GM19238 (cell line): ENCODE measurements around the gene TIMELESS.
"Not testable (repeated sequence)": the region's sequence is repeated elsewhere in the genome, so short reads cannot be mapped to it uniquely, and the experiment has no call there.

Experiments
- DNase-seq: peaks from one replicate; pipeline ENCODE4 v3.0.0; 2011; ENCODE audit warnings: low spot score; ENCODE audit not compliant: insufficient read length

Gene TIMELESS

DNA sequence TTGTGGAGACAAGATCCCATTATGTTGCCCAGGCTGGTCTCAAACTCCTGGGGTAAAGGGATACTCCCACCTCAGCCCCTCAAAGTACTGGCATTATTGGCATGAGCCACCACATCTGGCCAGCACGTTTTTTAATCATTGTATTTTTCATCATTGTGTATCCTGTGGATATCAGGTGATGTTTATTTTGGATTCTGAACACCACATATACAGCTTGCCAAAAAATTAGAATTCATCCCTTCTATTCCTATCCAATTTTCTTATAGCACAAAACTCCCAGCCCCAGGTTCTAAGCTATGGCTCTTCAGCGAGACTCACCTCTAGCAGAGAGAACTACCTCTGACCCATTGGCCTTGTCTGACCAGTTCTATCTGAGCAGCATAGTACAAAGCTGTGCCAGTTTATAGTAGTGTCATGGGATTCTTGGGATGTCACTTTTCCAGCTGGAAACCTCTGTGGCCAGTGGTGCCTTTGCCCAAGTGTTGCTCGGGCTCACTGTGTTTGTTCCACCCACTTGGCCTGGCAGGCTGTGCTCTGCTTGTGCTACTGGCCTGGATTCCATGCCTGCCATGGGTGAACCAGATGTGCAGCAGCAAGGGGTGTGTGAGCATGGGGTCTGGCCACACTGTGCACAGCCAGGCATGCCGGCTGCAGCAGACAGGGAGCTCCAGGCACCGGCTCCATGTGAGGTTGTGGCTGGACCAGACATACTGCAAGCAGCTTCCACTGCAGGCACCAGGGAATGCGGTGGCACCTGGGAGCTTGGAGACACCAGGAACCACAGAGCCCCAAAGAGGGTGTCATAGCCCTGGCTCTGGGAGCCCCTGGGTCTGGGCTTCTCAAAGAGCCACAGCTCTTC, 37.2 kb downstream of the TIMELESS start:
- DNase-seq: no peak

DNA sequence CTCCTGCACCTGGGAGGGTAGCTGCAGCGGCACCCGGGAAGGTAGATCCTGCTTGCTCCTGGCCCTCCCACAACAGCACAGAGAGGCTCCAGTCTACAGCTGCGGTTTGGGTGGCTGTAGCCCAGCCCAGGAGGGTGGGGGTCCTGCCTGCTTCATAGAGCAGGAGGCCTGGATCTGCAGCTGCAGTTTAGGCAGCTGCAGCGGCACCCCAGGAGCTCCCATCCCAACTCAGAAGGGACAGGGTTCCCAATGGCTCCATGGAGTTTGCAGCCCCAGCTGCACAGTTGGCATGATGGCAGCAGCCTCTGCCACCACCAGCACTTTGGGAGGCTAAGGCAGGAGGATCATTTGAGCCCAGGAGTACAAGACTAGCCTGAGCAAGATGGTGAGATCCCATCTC, 38.5 kb downstream of the TIMELESS start:
- no peak for DNase-seq

DNA sequence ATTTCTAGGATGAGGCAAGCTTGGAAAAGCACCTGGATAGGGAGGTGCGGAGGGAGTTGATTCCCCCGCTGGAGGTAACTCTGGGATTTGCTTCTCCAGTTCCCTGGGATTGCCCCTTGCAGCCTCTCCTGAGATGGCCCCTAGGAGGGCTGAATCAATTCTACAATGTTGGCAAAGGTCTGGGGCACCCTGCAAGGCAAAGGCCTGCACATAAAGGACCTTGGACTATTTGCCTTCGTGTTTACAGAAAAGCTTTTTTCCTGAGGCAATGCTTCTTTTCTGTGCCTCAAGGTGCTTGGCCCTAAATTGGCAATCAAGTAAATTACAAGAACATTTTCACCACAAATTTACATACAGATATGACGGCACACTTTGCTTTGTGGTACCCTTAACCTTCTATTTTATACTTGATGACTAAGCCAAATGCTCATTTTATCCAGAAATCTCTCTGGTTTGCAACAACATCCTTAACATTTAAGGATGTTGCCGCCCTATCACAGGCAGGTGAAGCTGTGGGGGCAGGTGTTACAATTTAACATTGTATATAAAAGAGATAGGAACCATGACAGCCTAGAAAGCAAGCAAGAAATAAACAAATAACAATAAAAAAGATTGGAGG, 40.3 kb downstream of the TIMELESS start:
- DNase-seq: no peak

GRCh38 chr12:56404227-56404626, 45.0 kb downstream of the TIMELESS start:
- DNase-seq: not testable (repeated sequence)

GRCh38 chr12:56401612-56402011, 47.6 kb downstream of the TIMELESS start:
- not testable (repeated sequence) for DNase-seq

DNA sequence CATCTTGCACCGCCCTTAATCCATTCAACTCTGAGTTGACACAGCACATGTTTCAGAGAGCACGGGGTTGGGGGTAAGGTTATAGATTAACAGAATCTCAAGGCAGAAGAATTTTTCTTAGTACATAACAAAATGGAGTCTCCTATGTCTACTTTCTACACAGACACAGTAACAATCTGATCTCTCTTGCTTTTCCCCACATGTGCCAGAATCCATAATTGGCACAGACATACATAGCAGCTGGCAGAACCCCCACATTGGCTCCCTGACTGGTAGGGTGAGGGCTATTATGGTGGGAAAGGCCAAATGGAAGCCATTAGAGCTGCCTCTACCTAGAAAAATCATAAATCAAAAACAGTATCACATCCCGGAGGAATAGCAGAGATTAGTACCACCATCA, 48.1 kb downstream of the TIMELESS start:
- not testable (repeated sequence) for DNase-seq

DNA sequence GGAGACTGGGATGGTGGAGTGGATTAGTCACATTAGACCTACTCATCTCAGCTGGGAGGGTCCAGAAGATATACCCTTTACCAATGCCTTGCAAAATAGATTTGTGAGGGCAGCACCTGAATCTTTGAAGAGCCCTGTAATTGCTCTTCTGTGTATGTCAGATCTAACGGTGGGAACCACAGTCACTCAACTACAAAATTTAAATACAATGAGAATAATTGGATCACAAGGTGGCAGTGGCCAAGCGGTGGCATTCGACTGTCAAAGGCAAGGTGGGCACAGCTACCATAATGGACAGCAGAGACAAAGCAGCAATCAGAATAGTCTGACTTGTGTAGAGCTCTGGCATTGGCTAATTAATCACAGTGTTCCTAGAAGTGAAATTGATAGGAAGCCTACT, 49.8 kb downstream of the TIMELESS start:
- DNase-seq: not testable (repeated sequence)

- DNase-seq: no peak
Measured at GRCh38 chr12:56398324-56398723, 50.9 kb downstream of the TIMELESS start.

DNA sequence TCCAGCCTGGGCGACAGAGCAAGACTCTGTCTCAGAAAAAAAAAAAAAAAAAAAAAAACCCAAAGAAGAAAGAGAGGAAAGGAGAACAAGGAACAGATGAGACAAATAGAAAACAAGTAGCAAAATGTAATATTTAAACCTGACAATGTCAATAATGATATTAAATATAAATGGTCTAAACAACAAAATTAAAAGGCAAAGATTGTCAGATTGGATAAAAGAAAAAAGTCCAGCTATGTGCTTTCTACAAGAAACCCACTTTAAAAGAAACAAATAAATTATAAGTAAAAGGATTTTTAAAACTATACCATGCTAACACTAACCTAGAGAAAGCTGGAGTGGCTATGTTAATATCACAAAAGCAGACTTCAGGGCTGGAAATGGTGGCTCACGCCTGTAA, 56.9 kb downstream of the TIMELESS start:
- no peak for DNase-seq

DNA sequence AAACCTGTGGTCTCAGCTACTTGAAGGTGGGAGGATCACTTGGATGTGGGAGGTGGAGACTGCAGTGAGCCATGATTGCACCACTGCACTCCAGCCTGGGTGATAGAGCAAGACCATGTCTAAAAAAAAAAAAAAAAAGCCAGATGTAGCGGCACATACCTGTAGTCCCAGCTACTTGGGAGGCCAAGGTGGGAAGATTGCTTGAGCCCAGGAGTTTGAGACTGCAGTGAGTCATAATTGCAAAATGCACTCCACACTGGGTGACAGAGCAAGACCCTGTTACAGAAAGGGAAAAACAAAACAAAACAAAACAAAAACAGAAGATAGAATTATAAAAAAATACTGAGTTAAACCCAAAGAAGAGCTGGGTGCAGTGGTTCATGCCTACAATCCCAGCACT, 57.5 kb downstream of the TIMELESS start:
- no peak for DNase-seq

- no peak for DNase-seq
Measured at GRCh38 chr12:56389412-56389811, 59.8 kb downstream of the TIMELESS start.

DNA sequence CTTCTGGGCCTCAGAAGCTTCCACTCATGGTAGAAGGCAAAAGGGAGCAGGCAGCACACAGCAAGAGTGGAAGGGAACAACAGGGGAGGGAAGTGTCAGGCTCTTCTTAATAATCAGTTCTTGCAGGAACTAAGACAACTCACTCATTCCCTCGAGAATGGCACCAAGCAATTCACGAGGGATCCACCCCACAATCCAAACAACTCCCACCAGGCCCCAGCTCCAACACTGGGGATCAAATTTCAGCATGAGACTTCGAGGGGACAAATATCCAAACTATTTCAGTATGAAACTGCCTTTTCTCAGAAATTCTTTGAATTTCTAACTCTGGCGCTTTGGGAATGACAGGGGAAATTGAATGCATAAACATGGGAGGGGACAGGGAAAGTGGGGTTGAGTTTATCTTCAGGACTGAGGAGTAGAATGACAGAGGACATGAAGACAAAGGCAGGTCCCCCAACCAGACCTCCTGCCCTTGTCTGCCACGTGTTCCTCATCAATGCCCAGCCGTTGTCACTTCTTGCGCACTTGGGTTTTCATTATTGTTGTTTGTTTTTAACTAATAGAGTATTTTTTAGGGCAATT, 62.0 kb downstream of the TIMELESS start:
- DNase-seq: no peak

- no peak for DNase-seq
Measured at GRCh38 chr12:56385873-56386272, 63.4 kb downstream of the TIMELESS start.

DNA sequence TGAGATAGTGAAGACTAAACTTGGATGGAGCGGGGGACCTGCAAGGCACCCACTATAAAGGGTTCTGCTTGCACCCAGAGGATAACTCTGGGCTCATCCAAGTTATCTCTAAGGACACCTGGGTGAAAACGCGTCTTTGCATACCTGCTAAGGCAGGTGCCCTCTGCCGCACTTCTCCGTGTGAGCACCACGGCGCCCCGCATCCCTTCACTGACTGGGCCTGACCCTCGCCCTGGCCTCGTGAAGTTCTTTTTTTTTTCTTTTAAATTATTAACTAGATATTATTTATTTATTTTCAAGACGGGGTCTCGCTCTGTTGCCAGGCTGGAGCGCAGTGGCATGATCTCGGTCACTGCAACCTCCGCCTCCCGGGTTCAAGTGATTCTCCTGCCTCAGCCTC, 66.6 kb downstream of the TIMELESS start:
- DNase-seq: no peak

DNA sequence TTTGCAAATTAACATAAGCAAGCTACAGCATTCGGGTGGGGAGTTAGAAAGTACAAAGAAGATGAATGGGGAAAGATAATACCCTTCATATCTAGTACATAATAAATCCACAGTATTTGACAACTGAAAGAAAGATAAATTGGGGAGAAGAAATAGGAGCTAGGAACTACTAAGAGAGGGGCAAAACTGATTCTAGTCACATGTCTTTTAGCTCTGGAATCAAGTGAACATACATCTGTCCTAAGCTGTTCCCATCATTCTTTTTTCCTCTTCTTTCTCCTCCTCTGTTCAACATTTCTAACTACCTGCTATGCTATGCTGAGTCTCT, 71.3 kb downstream of the TIMELESS start:
- no peak for DNase-seq

DNA sequence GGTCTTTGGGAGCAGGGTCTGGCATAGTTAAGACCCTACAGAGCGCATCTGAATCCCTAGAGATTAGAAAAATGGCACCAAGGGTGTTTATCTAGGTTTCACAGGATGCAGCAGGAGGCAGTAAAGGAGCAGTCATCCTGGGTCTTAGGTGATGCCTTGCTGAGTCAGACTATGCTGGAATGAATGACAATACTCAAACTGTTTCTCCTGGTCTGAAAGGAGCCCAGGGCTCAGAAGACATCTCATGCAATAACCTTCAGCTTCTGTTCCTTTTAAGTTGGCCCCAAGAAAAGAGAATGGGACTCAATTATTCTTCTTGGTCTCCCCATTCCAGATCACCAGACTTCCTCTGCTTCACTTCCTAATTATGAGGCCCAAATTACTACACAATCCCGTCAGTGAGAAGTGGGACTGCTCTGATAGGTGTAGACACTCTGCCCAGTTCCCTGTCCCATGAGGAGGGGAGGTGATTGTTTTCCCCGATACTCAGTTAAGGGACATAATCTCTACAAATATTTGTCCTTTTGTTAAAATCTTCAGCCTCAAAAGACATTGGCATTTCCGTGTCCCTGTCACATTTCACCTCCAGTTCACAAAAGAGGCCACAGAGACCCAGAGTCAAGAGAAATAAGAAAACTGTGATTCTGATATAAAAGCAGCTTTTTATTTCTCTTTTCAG, 71.8 kb downstream of the TIMELESS start:
- no peak for DNase-seq

GRCh38 chr12:56375598-56376434, 73.4 kb downstream of the TIMELESS start:
- DNase-seq: no peak

DNA sequence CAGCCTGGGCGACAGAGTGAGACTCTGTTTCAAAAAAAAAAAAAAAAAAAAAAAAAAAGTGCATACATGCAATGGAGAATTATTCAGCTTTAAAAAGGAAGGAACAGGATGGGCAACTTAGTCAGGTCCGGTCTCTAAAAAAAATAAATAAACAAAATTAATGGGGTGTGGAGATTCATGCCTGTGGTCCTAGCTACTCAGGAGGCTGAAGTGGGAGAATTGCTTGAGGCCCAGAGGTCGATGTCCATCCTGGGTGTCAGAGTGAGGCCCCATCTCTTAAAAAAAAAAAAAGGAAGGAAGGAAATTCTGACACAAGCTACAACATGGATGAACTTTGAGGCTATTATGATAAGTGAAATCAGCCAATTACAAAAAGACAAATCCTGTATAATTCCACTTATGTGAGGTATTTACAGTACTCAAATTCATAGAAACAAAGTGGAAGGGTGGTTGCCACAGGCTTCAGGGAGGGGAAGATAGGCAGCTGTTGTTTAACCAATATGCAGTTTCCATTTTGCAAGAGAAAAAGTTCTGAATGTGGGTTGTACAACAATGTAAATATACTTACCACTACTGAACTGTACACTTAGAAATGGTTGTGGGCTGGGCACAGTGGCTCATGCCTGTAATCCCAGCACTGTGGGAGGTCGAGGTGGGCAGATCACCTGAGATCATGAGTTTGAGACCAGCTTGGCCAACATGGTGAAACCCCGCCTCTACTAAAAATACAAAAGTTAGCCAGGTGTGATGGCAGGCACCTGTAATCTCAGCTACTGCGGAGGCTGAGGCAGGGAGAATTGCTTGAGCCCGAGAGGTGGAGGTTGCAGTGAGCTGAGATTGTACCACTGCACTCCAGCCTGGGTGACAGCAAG, 74.3 kb downstream of the TIMELESS start:
- DNase-seq: no peak

DNA sequence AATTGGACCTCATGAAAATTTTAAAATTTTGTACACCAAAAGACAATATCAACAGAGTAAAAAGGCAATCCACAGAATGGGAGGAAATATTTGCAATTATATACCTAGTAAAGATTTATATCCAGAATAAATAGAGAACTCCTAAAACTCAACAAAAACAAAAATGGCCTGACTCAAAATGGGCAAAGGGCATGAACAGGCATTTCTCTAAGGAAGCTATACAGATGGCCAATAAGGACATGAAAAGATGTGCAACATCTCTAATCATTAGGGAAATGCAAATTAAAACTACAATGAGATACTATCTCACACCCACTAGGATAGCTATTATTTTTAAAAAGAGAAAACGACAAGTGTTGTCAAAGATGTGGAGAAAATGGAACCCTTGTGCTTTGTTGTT, 75.7 kb downstream of the TIMELESS start:
- DNase-seq: no peak

- no peak for DNase-seq
Measured at GRCh38 chr12:56366948-56367347, 82.3 kb downstream of the TIMELESS start.
